Stimulated activated CD8-positive, alpha-beta memory T cell treated with anti-CD3 and anti-CD28 coated beads, Interleukin-12 subunit alpha, Interleukin-12 subunit beta, amount 100 ng/mL, for 24 hours (primary cell): Measurements from ENCODE around the gene ORMDL3.

Experiments
- DNase-seq: peaks from one replicate; pipeline ENCODE4 v3.0.0-alpha.2; 2020; ENCODE audit errors: extremely low read depth

ORMDL3 gene

DNA sequence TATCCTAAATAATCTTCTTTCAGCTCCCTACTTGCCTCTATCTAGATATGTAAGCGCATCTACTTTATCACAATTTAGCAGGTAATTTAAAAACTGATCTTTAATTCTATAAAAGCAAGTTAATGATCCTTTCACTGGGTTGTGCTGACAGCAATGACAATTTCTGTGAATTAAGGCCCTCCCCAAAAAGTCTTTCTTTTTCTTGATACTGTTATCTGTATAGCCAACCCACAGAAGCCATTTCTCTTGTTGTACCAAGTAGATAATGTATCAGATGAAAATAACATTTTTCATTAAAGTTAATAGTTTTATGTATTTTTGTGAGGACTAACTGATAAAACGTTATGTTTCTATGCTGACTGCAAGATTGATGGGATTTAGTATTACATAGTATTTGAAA is 55.6 kb downstream of the ORMDL3 start:
- DNase-seq: no peak
